PC-9 (cell line): ENCODE results near the gene ANO1.
"Not testable (repeated sequence)": the region's sequence is repeated elsewhere in the genome, so short reads cannot be mapped to it uniquely, and the experiment has no call there.

Experiments
- EZH2 ChIP-seq: fragments of 200-600 bp; sonication (generic); IDR thresholded peaks from 2 replicates; pipeline ENCODE4 v1.8.0; 2017; ENCODE audit warnings: antibody characterized with exemption, low read depth
- TF ChIP-seq, protein P1 (sequence below): fragments of 200-600 bp; sonication (generic); conservative IDR thresholded peaks from 2 replicates; pipeline ENCODE4 v1.6.1; 2017; ENCODE audit warnings: mixed run types, antibody characterized with exemption, mild to moderate bottlenecking, moderate library complexity

DNA sequence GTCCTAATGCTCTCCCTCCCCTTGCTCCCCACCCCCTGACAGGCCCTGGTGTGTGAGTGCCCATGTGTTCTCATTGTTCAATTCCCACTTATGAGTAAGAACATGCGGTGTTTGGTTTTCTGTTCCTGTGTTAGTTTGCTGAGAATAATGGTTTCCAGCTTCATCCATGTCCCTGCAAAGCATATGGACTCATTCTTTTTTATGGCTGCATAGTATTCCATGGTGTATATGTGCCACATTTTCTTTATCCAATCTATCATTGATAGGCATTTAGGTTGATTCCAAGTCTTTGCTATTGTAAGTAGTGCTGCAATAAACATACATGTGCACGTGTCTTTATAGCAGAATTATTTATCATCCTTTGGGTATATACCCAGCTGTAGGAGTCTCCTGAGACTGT, 42.5 kb upstream of the ANO1 start:
- TF ChIP-seq, protein P1, sequence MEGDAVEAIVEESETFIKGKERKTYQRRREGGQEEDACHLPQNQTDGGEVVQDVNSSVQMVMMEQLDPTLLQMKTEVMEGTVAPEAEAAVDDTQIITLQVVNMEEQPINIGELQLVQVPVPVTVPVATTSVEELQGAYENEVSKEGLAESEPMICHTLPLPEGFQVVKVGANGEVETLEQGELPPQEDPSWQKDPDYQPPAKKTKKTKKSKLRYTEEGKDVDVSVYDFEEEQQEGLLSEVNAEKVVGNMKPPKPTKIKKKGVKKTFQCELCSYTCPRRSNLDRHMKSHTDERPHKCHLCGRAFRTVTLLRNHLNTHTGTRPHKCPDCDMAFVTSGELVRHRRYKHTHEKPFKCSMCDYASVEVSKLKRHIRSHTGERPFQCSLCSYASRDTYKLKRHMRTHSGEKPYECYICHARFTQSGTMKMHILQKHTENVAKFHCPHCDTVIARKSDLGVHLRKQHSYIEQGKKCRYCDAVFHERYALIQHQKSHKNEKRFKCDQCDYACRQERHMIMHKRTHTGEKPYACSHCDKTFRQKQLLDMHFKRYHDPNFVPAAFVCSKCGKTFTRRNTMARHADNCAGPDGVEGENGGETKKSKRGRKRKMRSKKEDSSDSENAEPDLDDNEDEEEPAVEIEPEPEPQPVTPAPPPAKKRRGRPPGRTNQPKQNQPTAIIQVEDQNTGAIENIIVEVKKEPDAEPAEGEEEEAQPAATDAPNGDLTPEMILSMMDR = not testable (repeated sequence)
- not testable (repeated sequence) for TF ChIP-seq EZH2
